Loucy (cell line): ENCODE data around the gene GUCA2A.

Source experiments
- H2AFZ ChIP-seq: fragments of 200-600 bp; sonication (generic); 2 replicates; pipeline ENCODE4 v1.6.0; 2016; ENCODE audit warnings: antibody characterized with exemption, mild to moderate bottlenecking, low read length, moderate library complexity
- H3F3A ChIP-seq: fragments of 200-600 bp; 2 replicates; pipeline ENCODE4 v1.6.0; 2016; ENCODE audit warnings: antibody characterized with exemption, low read depth, mild to moderate bottlenecking
- H3K27me3 ChIP-seq: fragments of 200-600 bp; sonication (generic); 2 replicates; pipeline ENCODE4 v1.6.1; 2014; ENCODE audit warnings: low read length, mild to moderate bottlenecking; ENCODE audit not compliant: insufficient read depth, poor library complexity, severe bottlenecking
- H3K36me3 ChIP-seq: fragments of 200-600 bp; sonication (generic); 2 replicates; pipeline ENCODE4 v1.6.1; 2016; ENCODE audit warnings: low read length; ENCODE audit not compliant: insufficient read depth
- H3K4me1 ChIP-seq: fragments of 200-600 bp; sonication (generic); 2 replicates; pipeline ENCODE4 v1.5.1; 2014; ENCODE audit warnings: low read length, mild to moderate bottlenecking; ENCODE audit not compliant: insufficient read depth, poor library complexity, severe bottlenecking
- H3K4me2 ChIP-seq: fragments of 200-600 bp; sonication (generic); 2 replicates; pipeline ENCODE4 v1.6.0; 2014; ENCODE audit warnings: antibody characterized with exemption, low read length, low read depth, mild to moderate bottlenecking; ENCODE audit not compliant: poor library complexity, severe bottlenecking
- H3K4me3 ChIP-seq: fragments of 200-600 bp; sonication (generic); 2 replicates; pipeline ENCODE4 v1.5.1; 2014; ENCODE audit warnings: low read length, mild to moderate bottlenecking, mixed read lengths; ENCODE audit not compliant: poor library complexity, severe bottlenecking
- H3K79me2 ChIP-seq: fragments of 200-600 bp; sonication (generic); 2 replicates; pipeline ENCODE4 v1.6.1; 2014; ENCODE audit warnings: low read length; ENCODE audit not compliant: insufficient read depth
- H3K9ac ChIP-seq: fragments of 200-600 bp; sonication (generic); 2 replicates; pipeline ENCODE4 v1.6.0; 2014; ENCODE audit warnings: mild to moderate bottlenecking, low read depth, low read length, moderate library complexity; ENCODE audit not compliant: poor library complexity, severe bottlenecking
- H3K9me2 ChIP-seq: fragments of 200-600 bp; sonication (generic); replicated peaks from 2 replicates; pipeline ENCODE4 v1.6.1; 2016; ENCODE audit warnings: low read depth, low read length, mixed read lengths
- H3K9me3 ChIP-seq: fragments of 200-600 bp; sonication (generic); 2 replicates; pipeline ENCODE4 v1.6.1; 2014; ENCODE audit warnings: mild to moderate bottlenecking, antibody characterized with exemption, low read length, low read depth; ENCODE audit not compliant: insufficient read depth
- H4K20me1 ChIP-seq: fragments of 200-600 bp; sonication (generic); 2 replicates; pipeline ENCODE4 v1.6.0; 2014; ENCODE audit warnings: antibody characterized with exemption, low read length, mild to moderate bottlenecking; ENCODE audit not compliant: insufficient read depth, poor library complexity, severe bottlenecking
- EZH2phosphoT487 ChIP-seq: fragments of 200-600 bp; IDR thresholded peaks from 2 replicates; pipeline ENCODE4 v1.6.1; 2018; ENCODE audit warnings: antibody characterized with exemption, mild to moderate bottlenecking, moderate library complexity, borderline replicate concordance
- TF ChIP-seq, protein P1 (sequence below): fragments of 200-600 bp; sonication (generic); conservative IDR thresholded peaks from 2 replicates; pipeline ENCODE4 v1.5.1; 2014; ENCODE audit warnings: mild to moderate bottlenecking, antibody characterized with exemption, low read length

The GUCA2A gene

DNA sequence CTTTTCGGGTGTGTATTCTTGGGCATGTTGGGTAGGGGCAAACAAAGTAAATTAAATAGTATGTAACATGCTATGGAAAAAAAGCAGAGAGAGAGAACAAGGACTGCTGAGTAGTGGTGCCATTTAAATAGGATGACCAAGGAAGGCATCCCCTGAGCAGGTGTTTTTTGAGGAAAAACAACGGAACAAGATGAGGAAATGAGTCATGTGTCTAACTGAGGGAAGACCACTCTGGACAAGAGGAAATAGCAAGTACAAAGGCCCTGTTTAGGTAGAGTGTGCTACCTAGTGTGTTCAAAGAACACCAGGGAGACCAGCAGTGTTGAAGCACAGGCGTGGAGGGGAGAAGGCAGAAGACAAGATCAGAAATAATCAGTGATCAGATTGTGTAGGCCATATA, 20.1 kb upstream of the GUCA2A start:
- Histone ChIP-seq H3K27me3 (no peaks in the 10 kb centered on the region), H4K20me1 (no peaks in the 10 kb centered on the region), H3K4me2 (no peak overlapping the region), H3K4me1 (no peaks in the 10 kb centered on the region), H3K9ac (no peak overlapping the region), H3F3A (no peaks in the 10 kb centered on the region), H3K9me3 (no peaks in the 10 kb centered on the region), H3K36me3 (peaks cover 79% of the 10 kb centered on the region), H3K4me3 (no peak overlapping the region), H3K79me2 (no peaks in the 10 kb centered on the region), H2AFZ (no peak overlapping the region), H3K9me2 (no peaks in the 10 kb centered on the region)
- TF ChIP-seq EZH2phosphoT487, result no peak
- TF ChIP-seq, protein P1, sequence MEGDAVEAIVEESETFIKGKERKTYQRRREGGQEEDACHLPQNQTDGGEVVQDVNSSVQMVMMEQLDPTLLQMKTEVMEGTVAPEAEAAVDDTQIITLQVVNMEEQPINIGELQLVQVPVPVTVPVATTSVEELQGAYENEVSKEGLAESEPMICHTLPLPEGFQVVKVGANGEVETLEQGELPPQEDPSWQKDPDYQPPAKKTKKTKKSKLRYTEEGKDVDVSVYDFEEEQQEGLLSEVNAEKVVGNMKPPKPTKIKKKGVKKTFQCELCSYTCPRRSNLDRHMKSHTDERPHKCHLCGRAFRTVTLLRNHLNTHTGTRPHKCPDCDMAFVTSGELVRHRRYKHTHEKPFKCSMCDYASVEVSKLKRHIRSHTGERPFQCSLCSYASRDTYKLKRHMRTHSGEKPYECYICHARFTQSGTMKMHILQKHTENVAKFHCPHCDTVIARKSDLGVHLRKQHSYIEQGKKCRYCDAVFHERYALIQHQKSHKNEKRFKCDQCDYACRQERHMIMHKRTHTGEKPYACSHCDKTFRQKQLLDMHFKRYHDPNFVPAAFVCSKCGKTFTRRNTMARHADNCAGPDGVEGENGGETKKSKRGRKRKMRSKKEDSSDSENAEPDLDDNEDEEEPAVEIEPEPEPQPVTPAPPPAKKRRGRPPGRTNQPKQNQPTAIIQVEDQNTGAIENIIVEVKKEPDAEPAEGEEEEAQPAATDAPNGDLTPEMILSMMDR, result no peak

GRCh38 chr1:42183957-42184268, 19.4 kb upstream of the GUCA2A start:
- H3K36me3 ChIP-seq, result peaks cover 77% of the 10 kb centered on the region; the same call in 1 of the 2 replicates
- H3K27me3 ChIP-seq, result no peaks in the 10 kb centered on the region
- no peak overlapping the region for H2AFZ ChIP-seq
- no peak overlapping the region for H3K4me3 ChIP-seq
- H3K79me2 ChIP-seq, result no peaks in the 10 kb centered on the region
- H3K9me3 ChIP-seq, result no peaks in the 10 kb centered on the region
- H4K20me1 ChIP-seq, result no peaks in the 10 kb centered on the region
- no peaks in the 10 kb centered on the region for H3F3A ChIP-seq
- H3K4me2 ChIP-seq, result no peak overlapping the region
- no peaks in the 10 kb centered on the region for H3K4me1 ChIP-seq
- H3K9me2 ChIP-seq, result no peaks in the 10 kb centered on the region
- TF ChIP-seq, protein P1, result no peak
- TF ChIP-seq EZH2phosphoT487, result no peak
- H3K9ac ChIP-seq, result no peak overlapping the region

DNA sequence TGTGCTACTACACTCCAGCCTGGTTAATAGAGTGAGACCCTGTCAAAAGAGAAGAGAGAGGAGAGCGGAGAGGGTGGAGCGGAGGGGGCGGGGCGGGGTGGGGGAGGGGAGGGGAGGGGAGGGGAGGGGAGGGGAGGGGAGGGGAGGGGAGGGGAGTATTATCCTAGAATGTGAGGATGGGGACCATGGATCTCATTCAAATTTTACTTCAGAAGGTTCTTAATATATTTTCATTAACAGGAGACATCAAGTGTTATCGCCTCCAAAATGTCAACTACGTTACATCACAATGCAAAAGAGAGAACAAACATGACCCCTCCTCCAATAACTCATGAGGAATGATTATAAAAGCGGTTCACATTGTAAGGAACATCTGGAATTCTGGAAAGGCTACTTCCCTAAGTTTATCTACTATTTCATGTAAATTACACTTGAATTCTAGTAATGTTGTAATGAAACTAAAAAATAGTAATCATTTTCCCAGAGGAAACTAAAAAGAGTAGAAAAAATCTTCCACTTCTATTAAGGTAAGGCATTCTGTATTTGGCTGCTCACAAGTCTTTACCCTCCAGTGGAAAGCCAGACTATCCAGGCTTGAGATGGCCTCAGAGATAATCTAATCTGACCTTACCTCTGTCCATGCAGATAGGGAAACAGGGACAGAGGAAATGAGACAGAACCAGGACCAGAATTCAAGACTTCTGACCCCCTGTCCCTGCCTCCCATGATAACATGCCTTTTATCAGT, 18.8 kb upstream of the GUCA2A start:
- TF ChIP-seq, protein P1, result no peak
- TF ChIP-seq EZH2phosphoT487, result no peak
- Histone ChIP-seq H3K9me3 (no peaks in the 10 kb centered on the region), H3K4me2 (no peak overlapping the region), H3K9me2 (no peaks in the 10 kb centered on the region), H2AFZ (no peak overlapping the region), H3K4me3 (no peak overlapping the region), H4K20me1 (no peaks in the 10 kb centered on the region), H3F3A (no peaks in the 10 kb centered on the region), H3K27me3 (no peaks in the 10 kb centered on the region), H3K9ac (no peak overlapping the region), H3K79me2 (no peaks in the 10 kb centered on the region), H3K4me1 (no peaks in the 10 kb centered on the region), H3K36me3 (peaks cover 72% of the 10 kb centered on the region; the same call in 1 of the 2 replicates)
